GM12878 (cell line): ENCODE data around the gene KTI12. TPM values are rescaled to one million over a fixed set of nuclear protein-coding genes. Genes with fewer than 3 reads are reported as not detected.

ENCODE experiments used
- ATAC-seq: fragments of 200-7000 bp; cut with Tn5 transposase; 3 replicates; pipeline ENCODE4 v1.9.1; 2020; ENCODE audit warnings: mild to moderate bottlenecking, moderate library complexity
- BruUV-seq: library from RNA; stranded (reverse); fragments of 400-500 nt; replicated peaks from 2 replicates; lab custom pipeline; 2021; lab: Mats Ljungman, UMichigan
- CTCF ChIA-PET: fragments of 300-600 bp; sonication (Branson Sonifier 250); formaldehyde crosslinking; extraction: SDS; loops from one replicate; lab custom pipeline; 2021; ENCODE audit warnings: inconsistent platforms; lab: Yijun Ruan, JAX
- POLR2A ChIA-PET: fragments of 350-600 bp; formaldehyde crosslinking; extraction: SDS; loops from one replicate; lab custom pipeline; 2021; ENCODE audit warnings: inconsistent platforms; lab: Charles Lee
- RAD21 ChIA-PET: fragments of 300-600 bp; sonication (Branson Sonifier 250); formaldehyde crosslinking; loops from one replicate; lab custom pipeline; 2023; ENCODE audit warnings: antibody characterized with exemption; ENCODE audit not compliant: unreplicated experiment; lab: Charles Lee
- SMC1A ChIA-PET: fragments of 300-600 bp; sonication (Branson Sonifier 250); formaldehyde crosslinking; loops from one replicate; lab custom pipeline; 2023; ENCODE audit not compliant: unreplicated experiment, uncharacterized antibody; lab: Charles Lee
- DNase-seq: peaks from one replicate; pipeline ENCODE4 v3.0.0-alpha.2; 2011; ENCODE audit warnings: low read depth, low spot score
- FAIRE-seq: peaks from 3 replicates; lab custom pipeline; 2011; peaks lifted over from hg19 to GRCh38; lab: Jason Lieb, UNC
- H2AFZ ChIP-seq: 2 replicates; pipeline ENCODE4 v1.6.0; 2011; ENCODE audit warnings: low read depth, low read length, control low read depth; ENCODE audit not compliant: control insufficient read depth
- H3K27ac ChIP-seq: 2 replicates; pipeline ENCODE4 v1.5.1; 2011; ENCODE audit warnings: control low read depth; ENCODE audit not compliant: control insufficient read depth, insufficient read depth
- H3K27me3 ChIP-seq, 2 experiments: replicated peaks in 1 of 2; 2 replicates each; pipeline versions ENCODE4 v1.6.0 to v1.6.1; 2011; ENCODE audit warnings: low read length in 1 of 2; ENCODE audit not compliant: control insufficient read depth in 2 of 2, insufficient read depth in 2 of 2
- H3K36me3 ChIP-seq, 2 experiments: 2 replicates each; pipeline ENCODE4 v1.5.1; 2011; ENCODE audit warnings: low read length in 1 of 2; ENCODE audit not compliant: control insufficient read depth in 2 of 2, insufficient read depth in 2 of 2
- H3K4me1 ChIP-seq: 2 replicates; pipeline ENCODE4 v1.6.1; 2011; ENCODE audit warnings: mild to moderate bottlenecking, low read length, moderate library complexity, mixed read lengths; ENCODE audit not compliant: control insufficient read depth, insufficient read depth
- H3K4me2 ChIP-seq: 2 replicates; pipeline ENCODE4 v1.6.0; 2011; ENCODE audit warnings: control low read depth; ENCODE audit not compliant: control insufficient read depth, insufficient read depth
- H3K4me3 ChIP-seq: fragments of 200-600 bp; sonication (generic); 2 replicates; pipeline ENCODE4 v1.5.1; 2016
- H3K79me2 ChIP-seq: 2 replicates; pipeline ENCODE4 v1.6.0; 2011; ENCODE audit warnings: low read length; ENCODE audit not compliant: control insufficient read depth, insufficient read depth
- H3K9ac ChIP-seq: 2 replicates; pipeline ENCODE4 v1.8.0; 2011; ENCODE audit warnings: low read length, control low read depth, mixed read lengths; ENCODE audit not compliant: control insufficient read depth, insufficient read depth
- H3K9me3 ChIP-seq: replicated peaks from 3 replicates; pipeline ENCODE4 v1.5.1; 2011; ENCODE audit warnings: mild to moderate bottlenecking, low read length; ENCODE audit not compliant: control insufficient read depth, insufficient read depth
- H4K20me1 ChIP-seq: 2 replicates; pipeline ENCODE4 v1.6.0; 2011; ENCODE audit not compliant: control insufficient read depth, insufficient read depth
- E4F1 ChIP-seq: fragments of 450-650 bp; IDR thresholded peaks from 2 replicates; pipeline ENCODE4 v1.6.1; 2018; ENCODE audit warnings: borderline replicate concordance, mild to moderate bottlenecking; ENCODE audit not compliant: partially characterized antibody
- FOXM1 ChIP-seq: IDR thresholded peaks from 2 replicates; pipeline ENCODE4 v1.6.1; 2012; ENCODE audit warnings: low read depth, mild to moderate bottlenecking, inconsistent platforms, low read length, moderate library complexity
- KAT2A ChIP-seq: conservative IDR thresholded peaks from 2 replicates; pipeline ENCODE4 v1.6.1; 2011; ENCODE audit warnings: low read depth, low read length; ENCODE audit not compliant: control insufficient read depth
- MAX ChIP-seq: IDR thresholded peaks from 2 replicates; pipeline ENCODE4 v1.6.1; 2012; ENCODE audit warnings: low read depth, low read length, improper control_type of control experiment
- NR2F1 ChIP-seq: fragments of 450-650 bp; conservative IDR thresholded peaks from 2 replicates; pipeline ENCODE4 v1.6.1; 2017; ENCODE audit warnings: mild to moderate bottlenecking
- PAX5 ChIP-seq: IDR thresholded peaks from 2 replicates; pipeline ENCODE4 v1.6.1; 2011; ENCODE audit warnings: low read depth, low read length, borderline replicate concordance
- SRF ChIP-seq, 2 experiments: IDR thresholded peaks; 2 replicates each; pipeline ENCODE4 v1.6.1; 2011; ENCODE audit warnings: low read depth in 2 of 2, low read length in 2 of 2, mild to moderate bottlenecking in 1 of 2, moderate library complexity in 1 of 2
- WGBS: methylation state at CpG from one replicate; pipeline ENCODE4 v1.1.6; 2016; ENCODE audit warnings: low lambda C conversion rate; ENCODE audit not compliant: insufficient replicate concordance, insufficient coverage; ENCODE audit errors: missing lambda C conversion rate; 5-methylcytosine and 5-hydroxymethylcytosine counted together
- in situ Hi-C: fragments of 300-500 bp; cut with MboI; formaldehyde crosslinking; loops from 9 replicates; pipeline ENCODE4 v1.14.3; 2018; ENCODE audit warnings: mixed read lengths
- intact Hi-C: fragments of 100-400 bp; cut with micrococcal nuclease; formaldehyde crosslinking; loops from one replicate; pipeline ENCODE4 v1.14.2; 2022; ENCODE audit not compliant: unreplicated experiment
- polyA plus RNA-seq, 11 experiments: library from polyadenylated mRNA; depleted of rRNA in 4 of 11; unstranded in 6 of 11; stranded (reverse) in 5 of 11; fragments of >200 nt; fragmentation: Nextera tagmentation in 4 of 11; fragmentation: Illumina TruSeq in 1 of 11; extraction: Ambion mirVana in 4 of 11; extraction: Trizol in 1 of 11; gene quantifications; 1 replicate in 1 of 11; 2 replicates in 10 of 11; pipeline versions ENCODE4 v1.2.1 to v1.2.3, GENCODE V29; 2011 to 2016; ENCODE audit warnings: inconsistent platforms in 2 of 11, missing spikeins in 2 of 11, low read depth in 1 of 11
- total RNA-seq, 4 experiments: library from RNA; depleted of rRNA in 3 of 4; stranded (reverse); fragments of >200 nt in 3 of 4; fragmentation: Illumina TruSeq in 1 of 4; extraction: Trizol in 1 of 4; gene quantifications; 2 replicates each; pipeline versions ENCODE4 v1.2.1 to v1.2.3, GENCODE V29; 2013 to 2021

Gene KTI12
- total and polyA plus RNA-seq, 10 of the 15 experiments (the other 5 are each of a cell fraction or from before 2014, with no cell fraction given), result 2.7 to 32.4 (median 17.6) TPM

GRCh38 chr1:52063192-52063591 lies 29.6 kb upstream of the KTI12 start:
- Histone ChIP-seq H3K4me1 (no peaks in the 10 kb centered on the region), H2AFZ (no peak overlapping the region), H3K4me2 (no peak overlapping the region), H3K36me3 (peaks cover 0 to 14% of the 10 kb centered on the region in 2 experiments; a peak in 2 of 4 replicates), H3K4me3 (no peak overlapping the region), H3K9ac (no peak overlapping the region), H3K79me2 (peaks cover 22% of the 10 kb centered on the region), H4K20me1 (no peaks in the 10 kb centered on the region), H3K27me3 (no peaks in the 10 kb centered on the region), H3K9me3 (no peaks in the 10 kb centered on the region), H3K27ac (no peak overlapping the region)
- ATAC-seq (no peak), FAIRE-seq (no peak), DNase-seq (no peak)
- 93% methylated on average over 2 of the region's 2 CpGs for WGBS
- RAD21 ChIA-PET, result no interaction called here
- POLR2A ChIA-PET, result interaction anchor here (2.5 kb wide), 1 partner anchor 7 kb away, joined by 14 read pairs; the partner anchor contains the start of genes BTF3L4 and TXNDC12
- CTCF ChIA-PET, result no interaction called here
- BruUV-seq, result no TSS peak
- TF ChIP-seq NR2F1 (no peak), MAX (no peak), E4F1 (no peak), PAX5 (no peak), FOXM1 (no peak), SRF (IDR thresholded peaks at IDR 0.05; ENCODE audit: low read depth in 2 of 2, low read length in 2 of 2) (no peak), KAT2A (no peak)
- SMC1A ChIA-PET, result interaction anchor here (1.2 kb wide), 2 partner anchors 8 to 16 kb away, joined by 3 read pairs; no protein-coding TSS in a partner anchor
- intact Hi-C loops (no loop called here), in situ Hi-C loops (no loop called here)
